Right ventricle myocardium inferior (tissue), 1 donor: ENCODE measurements around the gene FBXW11. TPM values are rescaled to one million over a fixed set of nuclear protein-coding genes. Genes with fewer than 3 reads are reported as not detected.
A peak's percentile ranks its signal among the peaks of the same experiment; 100 is the strongest.
"Not testable (repeated sequence)": the region's sequence is repeated elsewhere in the genome, so short reads cannot be mapped to it uniquely, and the experiment has no call there.

Experiments used
- ATAC-seq: fragments of 200-7000 bp; cut with Tn5 transposase; one replicate; pipeline ENCODE4 v1.9.1; 2020; ENCODE audit warnings: mild to moderate bottlenecking, moderate library complexity
- DNase-seq: peaks from one replicate; pipeline ENCODE4 v3.0.0; 2021; ENCODE audit errors: missing footprints
- intact Hi-C: fragments of 100-400 bp; cut with DNase I; formaldehyde crosslinking; loops from one replicate; pipeline ENCODE4 v1.11.0; 2022
- total RNA-seq: library from RNA; stranded (reverse); fragmentation: NEBNext Ultra II Directional; extraction: Animal tissue kit (Norgen Biotek cat#: 25700); gene quantifications from one replicate; pipeline ENCODE4 v1.2.1, GENCODE V29; 2021
- donor health status: DM: no; HTN: yes; CAD: no; lungs with severe emphysema.

Gene FBXW11
- total RNA-seq, 1 donor from 2014 or later: 63.0 TPM

DNA sequence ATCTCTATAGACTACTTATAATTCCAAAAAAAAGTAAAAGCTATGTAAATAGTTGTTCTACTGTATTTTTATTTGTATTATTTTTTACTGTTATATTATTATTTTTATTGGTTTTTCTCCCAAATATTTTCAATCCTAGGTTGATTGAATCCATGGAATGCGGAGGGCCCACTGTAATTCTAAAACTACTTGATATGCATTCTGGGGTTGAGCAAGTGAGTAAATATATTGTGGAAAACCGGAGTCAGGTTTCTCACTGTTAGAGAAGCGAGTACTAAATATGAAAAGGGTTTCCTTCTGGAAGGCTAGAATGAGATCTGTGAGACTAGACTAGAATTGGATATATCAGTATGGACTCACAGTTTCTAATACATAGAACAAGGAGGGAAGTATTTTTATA is 66.5 kb downstream of the FBXW11 start:
- intact Hi-C loops: no loop called here
- ATAC-seq (no peak), DNase-seq (no peak)

DNA sequence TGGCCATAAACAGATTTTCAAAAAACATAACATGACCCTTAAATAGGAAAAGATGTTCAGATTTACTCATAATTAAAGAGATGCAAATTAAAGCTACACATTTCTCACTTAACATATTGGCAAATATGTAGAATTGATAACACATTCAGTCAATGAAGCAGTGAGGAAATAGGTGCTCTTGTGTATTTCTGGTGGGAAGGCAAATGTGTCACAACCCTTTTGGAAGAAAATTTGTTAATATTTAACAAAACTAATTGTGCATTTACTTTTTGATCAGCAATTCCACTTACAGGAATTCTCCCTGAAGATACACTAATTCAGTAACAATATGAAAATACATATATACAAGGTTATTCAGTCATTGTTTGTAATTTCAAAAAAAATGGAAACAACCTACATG is 68.1 kb downstream of the FBXW11 start:
- no peak for ATAC-seq
- intact Hi-C loops: no loop called here
- no peak for DNase-seq

DNA sequence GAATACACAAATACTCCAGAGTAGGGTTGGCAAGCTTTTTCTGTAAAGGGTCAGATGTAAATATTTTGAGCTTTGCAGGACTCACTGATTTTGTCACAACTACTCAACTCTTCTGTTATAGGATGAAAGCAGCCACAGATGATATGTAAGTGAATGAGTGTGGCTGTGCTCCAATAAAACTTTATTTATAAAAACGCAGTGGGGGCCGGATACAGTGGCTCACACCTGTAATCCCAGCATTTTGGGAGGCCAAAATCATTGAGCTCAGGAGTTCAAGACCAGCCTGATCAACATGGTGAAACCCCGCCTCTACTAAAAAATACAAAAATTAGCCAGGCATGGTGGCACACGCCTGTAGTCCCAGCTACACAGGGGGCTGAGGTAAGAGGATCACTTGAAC is 69.1 kb downstream of the FBXW11 start:
- intact Hi-C loops: no loop called here
- DNase-seq (no peak), ATAC-seq (no peak)

DNA sequence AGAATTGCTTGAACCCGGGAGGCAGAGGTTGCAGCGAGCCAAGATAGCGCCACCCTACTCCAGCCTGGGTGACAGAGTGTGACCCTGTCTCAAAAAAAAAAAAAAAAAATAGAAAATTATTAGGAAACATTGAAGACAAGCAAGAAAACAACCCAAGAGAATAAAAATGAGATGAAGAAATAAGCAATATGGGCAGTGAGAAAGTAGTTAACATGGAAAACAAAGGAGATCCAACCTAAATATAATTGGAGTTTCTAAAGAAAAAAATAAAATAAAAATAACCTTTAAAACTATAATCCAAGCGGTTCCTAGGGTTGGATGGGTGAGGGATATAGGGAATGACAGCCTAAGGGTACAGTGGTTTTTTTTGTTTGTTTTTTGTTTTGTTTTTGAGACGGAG is 71.9 kb downstream of the FBXW11 start:
- ATAC-seq: no peak
- intact Hi-C loops: no loop called here
- DNase-seq: no peak

DNA sequence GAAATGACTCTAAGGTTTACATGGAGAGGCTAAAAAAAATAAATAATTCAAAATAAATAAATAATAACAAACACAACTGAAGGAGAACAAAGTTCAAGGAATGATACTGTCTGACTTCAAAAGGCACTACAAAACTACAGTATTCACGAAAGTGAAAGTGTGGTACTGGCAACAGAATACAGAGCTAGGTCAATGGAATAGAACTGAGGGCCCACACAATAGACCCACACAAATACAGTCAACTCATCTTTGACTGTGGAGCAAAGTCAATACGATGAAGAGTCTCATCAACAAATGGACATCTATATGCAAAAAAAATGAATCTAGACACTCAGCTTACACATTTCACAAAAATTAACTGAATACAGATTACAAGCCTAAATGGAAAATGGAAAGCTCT is 75.3 kb downstream of the FBXW11 start:
- intact Hi-C loops: no loop called here
- no peak for ATAC-seq
- DNase-seq: no peak

DNA sequence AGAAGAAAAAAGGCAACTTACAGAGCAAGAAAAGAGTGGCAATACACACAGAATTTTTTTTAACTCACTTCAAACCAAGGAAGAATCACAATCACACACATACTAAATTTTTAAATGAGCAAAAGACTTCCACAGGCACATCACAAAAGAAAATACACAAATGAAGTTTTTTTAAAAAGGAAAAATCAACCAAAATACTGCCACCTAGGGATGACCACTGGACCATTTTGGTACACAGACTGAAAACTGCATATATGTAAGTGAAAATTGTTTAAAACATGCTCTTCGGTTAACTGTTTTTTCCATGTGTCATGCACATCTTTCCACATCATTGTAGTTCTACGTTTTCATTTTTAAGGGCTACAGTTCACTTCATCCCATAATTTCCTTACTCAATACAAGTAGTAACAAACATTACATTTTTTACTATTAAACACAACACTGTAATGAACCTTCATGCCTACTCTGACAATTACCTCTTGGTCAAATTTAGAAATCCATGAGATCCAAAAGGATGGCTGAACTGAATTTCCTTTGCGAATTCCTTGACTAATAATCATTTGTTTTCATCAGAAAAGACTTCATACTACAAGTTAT is 79.0 kb downstream of the FBXW11 start:
- intact Hi-C loops: no loop called here
- DNase-seq (no peak), ATAC-seq (no peak)

DNA sequence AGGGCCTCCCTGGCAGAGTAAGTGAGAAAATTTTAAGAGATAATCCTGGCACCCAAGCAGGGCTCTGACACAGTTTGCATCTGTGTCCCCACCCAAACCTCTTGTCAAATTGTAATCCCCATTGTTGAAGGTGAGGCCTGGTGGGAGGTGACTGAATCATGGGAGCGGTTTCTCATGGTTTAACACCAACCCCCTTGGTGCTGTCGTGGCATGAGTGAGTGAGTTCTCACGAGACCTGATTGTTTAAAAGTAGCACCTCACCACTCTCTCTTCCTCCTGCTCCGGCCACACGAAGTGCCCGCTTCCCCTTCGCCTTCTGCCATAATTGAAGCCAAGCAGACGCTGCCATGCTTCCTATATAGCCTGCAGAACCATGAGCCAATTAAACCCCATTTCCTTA is 80.1 kb downstream of the FBXW11 start:
- DNase-seq: no peak
- no peak for ATAC-seq
- intact Hi-C loops: no loop called here

DNA sequence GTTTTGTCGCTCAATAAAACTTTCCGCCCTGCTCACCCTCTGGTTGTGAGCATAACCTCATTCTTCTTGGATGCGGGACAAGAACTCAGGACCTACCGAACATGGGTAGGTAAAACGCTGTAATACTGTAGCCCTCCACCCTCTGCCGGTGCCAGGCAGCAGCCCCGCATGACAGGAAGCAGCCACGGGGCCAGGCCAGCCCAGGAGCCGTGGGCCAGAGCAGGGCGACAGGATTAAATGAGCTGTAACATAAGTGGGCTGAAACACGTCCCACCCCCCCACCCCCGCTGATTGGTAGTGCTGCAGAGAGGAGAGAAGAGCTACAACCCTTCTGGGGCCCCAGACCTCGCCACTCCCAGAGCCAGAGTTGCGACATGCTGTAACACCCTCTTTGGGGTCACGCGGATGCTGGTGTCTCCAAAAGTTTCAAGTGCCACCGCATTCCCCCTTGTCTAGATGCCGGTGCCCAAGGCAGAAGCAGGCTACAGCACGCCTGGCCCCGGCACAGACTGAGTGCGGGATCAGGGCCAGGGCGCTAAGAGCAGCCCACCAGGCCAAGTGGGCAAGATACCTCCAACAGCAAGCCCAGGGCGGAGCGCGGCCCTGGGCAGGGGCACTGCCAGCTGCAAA is 81.8 kb downstream of the FBXW11 start:
- no peak for DNase-seq
- intact Hi-C loops: no loop called here
- no peak for ATAC-seq

DNA sequence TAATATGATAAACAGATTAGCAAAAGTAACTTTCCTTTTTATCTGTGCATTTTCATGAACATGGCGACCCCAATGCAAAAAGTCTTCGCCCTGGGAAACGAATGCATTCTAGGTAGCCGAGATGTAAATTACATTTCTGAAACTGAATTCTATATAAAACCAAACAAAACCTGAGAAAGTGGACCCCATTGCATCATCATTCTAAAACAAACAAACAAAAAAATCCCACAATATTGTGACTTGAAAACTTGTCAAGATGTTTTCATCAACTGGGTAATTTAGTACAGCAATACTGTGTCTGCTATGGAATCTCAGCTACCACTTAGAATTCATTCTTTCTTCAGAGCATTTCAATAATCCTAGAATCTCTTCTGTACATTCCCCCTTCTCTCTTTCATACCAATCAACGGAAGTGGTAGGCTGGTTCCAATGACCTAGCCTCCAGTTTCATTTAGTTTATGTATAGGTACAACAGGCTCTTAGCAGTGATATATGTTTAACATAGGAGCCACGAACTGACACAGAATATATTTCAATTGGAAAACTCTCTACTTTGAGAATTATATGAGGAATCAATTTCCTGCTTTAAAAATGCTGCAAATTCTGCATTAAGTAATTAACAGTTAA is 85.6 kb downstream of the FBXW11 start:
- DNase-seq (no peak), ATAC-seq (no peak)
- intact Hi-C loops: no loop called here

DNA sequence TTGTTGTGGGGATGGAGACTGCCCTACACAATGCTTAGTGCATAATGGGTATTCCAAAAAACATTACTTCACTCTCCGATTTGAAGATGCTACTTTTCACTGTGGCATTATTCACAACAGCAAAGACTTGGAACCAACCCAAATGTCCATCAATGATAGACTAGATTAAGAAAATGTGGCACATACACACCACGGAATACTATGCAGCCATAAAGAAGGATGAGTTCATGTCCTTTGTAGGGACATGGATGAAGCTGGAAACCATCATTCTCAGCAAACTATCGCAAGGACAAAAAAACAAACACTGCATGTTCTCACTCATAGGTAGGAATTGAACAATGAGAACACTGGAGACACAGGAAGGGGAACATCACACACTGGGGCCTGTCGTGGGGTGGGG is 90.7 kb downstream of the FBXW11 start:
- ATAC-seq, intact Hi-C loops, DNase-seq: not testable (repeated sequence)

DNA sequence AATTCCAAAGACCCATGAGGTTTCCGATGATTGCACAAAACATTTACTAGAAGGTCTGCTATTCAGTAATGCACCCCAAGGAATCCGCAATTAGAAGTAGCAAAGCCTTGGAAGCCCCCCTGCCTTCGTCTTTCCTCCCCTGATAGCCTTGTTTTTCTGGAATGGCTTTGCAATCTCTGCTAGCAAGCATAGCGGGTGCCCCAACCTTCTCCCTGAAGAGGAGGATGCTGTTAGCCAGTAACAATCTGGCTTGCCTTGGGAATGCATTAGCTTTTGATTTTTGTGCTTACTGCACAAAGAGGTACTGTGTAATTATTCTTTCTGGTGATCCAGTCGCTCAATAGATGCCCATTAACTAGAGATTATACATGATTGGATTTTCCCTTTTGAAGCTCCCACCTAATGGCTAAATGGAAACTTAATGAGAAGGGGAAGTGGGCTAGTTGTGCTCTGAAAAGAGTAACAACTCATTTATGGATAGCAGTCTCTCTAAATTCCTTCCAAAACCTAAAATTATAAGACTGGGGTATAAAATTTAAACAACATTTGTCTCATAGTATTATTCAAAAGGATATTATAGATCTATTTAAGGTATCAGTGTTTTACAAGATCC is 91.6 kb downstream of the FBXW11 start:
- ATAC-seq: no peak
- no peak for DNase-seq
- intact Hi-C loops: loop anchor here (5.0 kb wide), 1 partner anchor 272 kb away; the partner anchor contains the start of gene STK10

DNA sequence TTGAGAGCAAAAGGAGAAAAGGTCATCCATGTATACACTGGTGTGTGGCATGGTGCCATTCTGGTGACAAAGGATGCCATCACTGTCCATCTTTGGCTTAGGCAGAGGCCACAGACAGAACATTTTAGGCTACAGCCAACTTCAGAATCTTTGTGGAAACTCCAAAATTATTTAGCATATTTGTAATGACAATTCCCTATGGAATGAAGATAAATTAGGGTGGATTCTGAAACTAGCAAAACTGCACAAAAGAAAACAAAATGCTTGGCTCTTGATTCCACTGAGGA is 92.5 kb downstream of the FBXW11 start:
- DNase-seq: no peak
- intact Hi-C loops: loop anchor here (2.0 to 5.0 kb wide), 3 partner anchors 93 to 273 kb away; partner anchors contain the start of genes FBXW11 and STK10
- no peak for ATAC-seq

DNA sequence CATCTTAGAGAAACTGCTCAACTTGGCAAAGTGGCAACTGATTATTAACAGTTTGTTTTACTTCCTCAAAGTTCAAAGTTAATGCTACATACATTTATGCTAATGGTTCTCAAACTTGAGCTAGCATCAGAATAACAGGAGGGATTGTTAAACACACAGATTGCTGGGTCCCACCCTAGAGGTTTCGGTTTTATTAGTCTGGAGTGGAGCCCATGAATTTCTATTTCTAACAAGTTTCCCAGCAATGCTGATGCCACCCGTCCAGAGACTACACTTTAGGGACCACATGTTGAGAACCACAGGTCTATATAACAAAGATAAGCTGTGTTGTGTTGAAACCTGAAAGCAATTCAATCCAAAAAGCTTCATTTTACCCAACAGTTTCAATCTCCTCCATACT is 95.3 kb downstream of the FBXW11 start:
- no peak for ATAC-seq
- intact Hi-C loops: loop anchor here (5.0 kb wide), 1 partner anchor 276 kb away; the partner anchor contains the start of gene STK10
- DNase-seq: no peak

DNA sequence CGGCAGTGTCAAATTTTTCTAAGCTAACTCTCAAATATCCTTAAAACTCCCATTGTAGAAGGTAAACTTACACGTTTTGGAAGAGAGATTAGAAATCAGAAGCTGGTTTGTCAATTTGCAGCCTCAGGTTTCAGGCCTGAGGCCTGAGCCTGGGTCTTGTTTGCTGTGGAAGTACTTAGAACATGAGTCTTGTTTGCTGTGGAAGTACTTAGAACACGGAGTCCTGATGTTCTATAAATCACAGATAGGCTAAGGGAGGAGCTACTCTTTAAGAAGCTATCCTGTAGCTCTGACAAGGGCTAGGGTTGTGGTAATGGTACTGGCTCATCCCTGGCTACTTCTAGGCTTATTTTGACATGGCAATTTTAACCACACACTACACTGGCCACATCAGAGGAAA is 97.8 kb downstream of the FBXW11 start:
- intact Hi-C loops: loop anchor here (5.0 kb wide), 1 partner anchor 276 kb away; no protein-coding TSS in a partner anchor
- DNase-seq (no peak), ATAC-seq (no peak)

DNA sequence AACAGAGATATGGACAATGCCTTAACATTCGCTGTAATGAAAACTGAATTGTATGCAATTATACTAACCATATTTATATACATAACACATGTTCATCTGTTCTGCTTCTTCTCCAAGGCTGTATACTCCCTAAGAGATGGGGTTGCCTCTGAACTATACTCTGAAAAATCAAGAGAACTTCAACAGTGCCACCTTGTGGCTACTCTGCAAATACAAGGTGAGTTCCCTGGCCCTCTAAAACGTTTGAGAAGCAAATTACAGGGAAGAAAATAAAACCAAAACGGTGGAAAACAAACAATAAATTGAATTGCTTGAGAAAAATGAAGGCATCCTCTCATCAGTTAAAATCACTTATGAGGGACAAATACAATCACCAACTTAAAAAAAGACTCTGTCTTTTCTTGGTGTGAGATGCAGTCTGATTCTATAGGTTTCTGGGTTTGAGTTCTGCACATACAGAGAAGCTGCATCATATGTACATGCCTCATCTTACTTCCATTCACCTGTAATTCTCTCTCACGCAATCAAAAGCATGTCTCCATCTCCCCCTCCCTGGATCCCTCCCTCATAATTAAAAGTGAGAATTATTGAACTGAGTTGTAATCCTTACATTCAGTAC is 98.6 kb downstream of the FBXW11 start:
- no peak for DNase-seq
- ATAC-seq: peak; percentile 87
- intact Hi-C loops: loop anchor here (1.0 to 5.0 kb wide), 2 partner anchors 276 to 490 kb away; no protein-coding TSS in a partner anchor

DNA sequence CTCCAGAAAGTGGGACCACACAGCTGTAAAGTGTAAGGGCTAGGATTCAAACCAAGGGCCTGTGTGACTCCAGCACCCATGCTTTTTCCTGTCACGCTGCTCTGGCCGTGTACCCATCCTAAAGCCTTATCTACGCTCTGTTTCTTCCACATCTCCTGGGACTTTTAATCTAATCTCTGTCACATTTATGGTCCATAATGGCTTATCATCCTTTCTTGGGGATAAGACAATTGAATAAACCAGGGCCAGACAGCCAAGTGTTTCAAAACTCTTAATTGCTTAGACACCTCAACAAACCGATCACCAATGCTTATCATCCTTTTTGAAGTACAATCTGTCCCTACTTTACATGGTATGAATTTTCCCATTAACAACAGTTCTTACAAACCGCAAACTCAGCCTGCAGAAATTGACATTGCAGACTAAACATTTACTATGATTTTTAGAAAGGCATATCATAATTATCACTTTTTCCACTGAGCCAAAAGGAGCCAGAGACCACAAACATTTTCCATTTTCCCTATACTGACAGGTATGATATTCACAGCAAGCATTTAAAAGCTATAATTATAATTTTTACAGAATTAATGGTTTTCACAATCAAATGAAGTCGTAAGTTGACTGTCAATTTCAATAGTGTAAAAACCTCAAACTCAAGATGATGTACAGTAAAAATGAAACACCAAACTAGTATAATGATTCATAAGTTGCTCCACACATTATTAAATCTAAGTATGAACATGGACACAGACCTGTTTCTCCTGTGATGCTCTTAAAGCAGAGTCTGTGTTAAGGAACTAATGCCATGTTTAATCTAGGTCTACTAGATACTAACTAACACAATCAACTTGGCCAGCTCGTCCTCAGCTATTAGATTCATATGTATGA is 99.5 kb downstream of the FBXW11 start:
- intact Hi-C loops: loop anchor here (1.0 to 5.0 kb wide), 2 partner anchors 275 to 489 kb away; no protein-coding TSS in a partner anchor
- ATAC-seq: no peak
- no peak for DNase-seq

DNA sequence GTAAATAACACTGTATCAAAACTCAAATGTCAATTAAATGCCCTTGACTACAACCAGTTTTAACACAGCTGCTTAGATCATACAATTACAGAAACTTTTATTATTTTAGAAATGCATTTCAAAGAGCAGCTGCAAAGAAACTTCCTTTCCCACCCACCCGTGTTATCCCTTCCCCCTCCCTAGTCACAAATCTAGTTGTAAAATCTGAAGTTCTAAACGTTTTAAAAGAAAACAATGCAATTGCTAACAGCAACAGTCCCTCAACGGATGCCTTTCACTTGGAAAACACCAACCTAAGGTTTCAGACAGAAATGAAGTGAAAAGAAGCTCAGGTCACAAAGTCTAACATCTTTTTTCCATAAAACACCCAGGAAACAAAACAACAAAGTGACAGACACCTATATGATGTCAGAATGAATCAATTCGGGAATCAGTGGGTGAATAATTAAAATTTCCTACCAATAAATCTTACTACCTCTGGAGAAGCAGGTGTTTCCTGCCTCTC is 100.3 kb downstream of the FBXW11 start:
- no peak for DNase-seq
- intact Hi-C loops: loop anchor here (5.0 kb wide), 1 partner anchor 274 kb away; no protein-coding TSS in a partner anchor

DNA sequence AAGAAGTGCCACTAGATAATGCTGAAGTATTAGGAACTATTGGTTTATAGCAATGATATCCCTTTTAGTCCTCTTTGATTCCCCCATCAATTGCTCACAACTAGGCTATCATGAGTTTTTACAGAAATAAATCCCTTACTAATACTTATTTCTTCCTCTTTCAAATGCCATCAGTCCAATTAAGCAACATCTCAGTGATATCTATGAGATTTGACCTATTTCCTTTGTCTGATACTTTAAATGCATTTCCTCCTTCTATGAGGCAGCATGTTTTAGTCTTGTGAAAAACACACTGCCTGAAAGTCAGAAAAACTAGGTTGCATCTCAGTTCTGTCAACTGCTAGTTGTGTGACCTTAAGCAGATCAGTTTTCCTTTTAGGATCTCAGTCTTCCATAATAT is 101.6 kb downstream of the FBXW11 start:
- intact Hi-C loops: loop anchor here (5.0 kb wide), 1 partner anchor 273 kb away; no protein-coding TSS in a partner anchor
- ATAC-seq (no peak), DNase-seq (no peak)

More for the DNA sequence above, 100.3 kb downstream of the FBXW11 start:
- no peak for ATAC-seq
